Liver (tissue), 3 donors: ENCODE measurements around the gene PFKFB4.

Experiments used
- FOXA1 ChIP-seq: IDR thresholded peaks from 2 replicates; pipeline ENCODE4 v1.6.1; 2016; ENCODE audit warnings: antibody characterized with exemption
- HNF4G ChIP-seq: IDR thresholded peaks from 2 replicates; pipeline ENCODE4 v1.6.1; 2016; ENCODE audit warnings: antibody characterized with exemption
- JUND ChIP-seq, 2 donors: IDR thresholded peaks; 2 replicates each; pipeline ENCODE4 v1.6.1; 2016; ENCODE audit warnings: antibody characterized with exemption in 2 of 2
- NR2F2 ChIP-seq: IDR thresholded peaks from 2 replicates; pipeline ENCODE4 v1.6.1; 2016; ENCODE audit warnings: antibody characterized with exemption
- RAD21 ChIP-seq, 2 donors: IDR thresholded peaks; 2 replicates each; pipeline ENCODE4 v1.6.1; 2016; ENCODE audit warnings: antibody characterized with exemption in 2 of 2, mild to moderate bottlenecking in 2 of 2
- SP1 ChIP-seq: IDR thresholded peaks from 2 replicates; pipeline ENCODE4 v1.6.1; 2018; ENCODE audit warnings: antibody characterized with exemption, mild to moderate bottlenecking
- TF ChIP-seq, protein P1 (sequence below): fragments of 150-350 bp; IDR thresholded peaks from 2 replicates; pipeline ENCODE4 v1.5.1; 2017; ENCODE audit warnings: improper control_type of control experiment, low read depth, low read length; ENCODE audit not compliant: missing input control
- TF ChIP-seq, protein P2 (sequence below): IDR thresholded peaks from 2 replicates; pipeline ENCODE4 v1.6.1; 2016; ENCODE audit warnings: antibody characterized with exemption
- TF ChIP-seq, protein P3 (sequence below): IDR thresholded peaks from 2 replicates; pipeline ENCODE4 v1.6.1; 2016; ENCODE audit warnings: antibody characterized with exemption, mild to moderate bottlenecking
- donor health status: healthy.
- donor health status: healthy.

DNA sequence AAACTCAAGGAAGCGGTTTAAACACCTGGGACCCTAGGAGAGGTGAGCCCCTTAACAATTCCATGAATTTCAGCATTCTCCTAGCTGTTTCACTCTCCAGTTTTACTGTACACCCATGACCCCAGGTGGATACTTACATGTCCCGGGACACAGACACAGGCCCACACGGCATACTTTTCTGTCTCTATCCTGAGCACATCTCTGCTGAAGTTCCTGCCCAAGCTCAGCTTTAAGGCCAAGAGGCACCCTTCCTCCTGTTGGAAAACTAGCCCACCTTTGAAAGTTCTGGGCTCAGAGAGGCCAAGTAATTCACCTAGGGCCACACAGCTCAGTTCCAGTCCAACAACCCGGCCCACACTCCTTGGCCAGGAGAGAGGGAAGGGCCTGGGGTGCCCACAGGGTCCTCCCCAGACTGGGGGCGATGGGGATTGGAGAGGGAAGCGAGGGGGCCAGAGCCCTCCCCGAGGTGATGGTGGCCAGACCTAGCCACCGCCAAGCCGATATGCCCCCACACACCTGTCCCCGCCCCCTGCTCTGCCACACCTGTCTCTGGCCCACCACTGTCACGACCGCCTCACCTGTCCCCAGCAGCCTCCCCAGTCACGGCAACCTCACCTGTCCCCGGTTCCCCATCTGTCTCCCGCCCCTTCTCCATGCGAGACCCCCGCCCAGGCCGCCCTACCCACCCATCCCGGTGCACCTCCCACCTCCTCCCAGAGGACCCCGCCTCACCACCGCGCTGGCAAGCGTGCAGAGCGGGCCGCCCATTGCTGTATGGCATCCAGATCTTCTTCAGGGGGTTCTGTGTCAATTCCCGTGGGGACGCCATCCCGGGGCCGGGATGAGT lies 431 bp downstream of the PFKFB4 start:
- TF ChIP-seq JUND (IDR thresholded peaks at IDR 0.05) (no peak), HNF4G (no peak), RAD21 (IDR thresholded peaks at IDR 0.05) (no peak), NR2F2 (no peak), SP1 (no peak), FOXA1 (no peak)
- TF ChIP-seq, protein P1, sequence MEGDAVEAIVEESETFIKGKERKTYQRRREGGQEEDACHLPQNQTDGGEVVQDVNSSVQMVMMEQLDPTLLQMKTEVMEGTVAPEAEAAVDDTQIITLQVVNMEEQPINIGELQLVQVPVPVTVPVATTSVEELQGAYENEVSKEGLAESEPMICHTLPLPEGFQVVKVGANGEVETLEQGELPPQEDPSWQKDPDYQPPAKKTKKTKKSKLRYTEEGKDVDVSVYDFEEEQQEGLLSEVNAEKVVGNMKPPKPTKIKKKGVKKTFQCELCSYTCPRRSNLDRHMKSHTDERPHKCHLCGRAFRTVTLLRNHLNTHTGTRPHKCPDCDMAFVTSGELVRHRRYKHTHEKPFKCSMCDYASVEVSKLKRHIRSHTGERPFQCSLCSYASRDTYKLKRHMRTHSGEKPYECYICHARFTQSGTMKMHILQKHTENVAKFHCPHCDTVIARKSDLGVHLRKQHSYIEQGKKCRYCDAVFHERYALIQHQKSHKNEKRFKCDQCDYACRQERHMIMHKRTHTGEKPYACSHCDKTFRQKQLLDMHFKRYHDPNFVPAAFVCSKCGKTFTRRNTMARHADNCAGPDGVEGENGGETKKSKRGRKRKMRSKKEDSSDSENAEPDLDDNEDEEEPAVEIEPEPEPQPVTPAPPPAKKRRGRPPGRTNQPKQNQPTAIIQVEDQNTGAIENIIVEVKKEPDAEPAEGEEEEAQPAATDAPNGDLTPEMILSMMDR, result no peak
- TF ChIP-seq, protein P2, sequence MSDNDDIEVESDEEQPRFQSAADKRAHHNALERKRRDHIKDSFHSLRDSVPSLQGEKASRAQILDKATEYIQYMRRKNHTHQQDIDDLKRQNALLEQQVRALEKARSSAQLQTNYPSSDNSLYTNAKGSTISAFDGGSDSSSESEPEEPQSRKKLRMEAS, result no peak
- TF ChIP-seq, protein P3, sequence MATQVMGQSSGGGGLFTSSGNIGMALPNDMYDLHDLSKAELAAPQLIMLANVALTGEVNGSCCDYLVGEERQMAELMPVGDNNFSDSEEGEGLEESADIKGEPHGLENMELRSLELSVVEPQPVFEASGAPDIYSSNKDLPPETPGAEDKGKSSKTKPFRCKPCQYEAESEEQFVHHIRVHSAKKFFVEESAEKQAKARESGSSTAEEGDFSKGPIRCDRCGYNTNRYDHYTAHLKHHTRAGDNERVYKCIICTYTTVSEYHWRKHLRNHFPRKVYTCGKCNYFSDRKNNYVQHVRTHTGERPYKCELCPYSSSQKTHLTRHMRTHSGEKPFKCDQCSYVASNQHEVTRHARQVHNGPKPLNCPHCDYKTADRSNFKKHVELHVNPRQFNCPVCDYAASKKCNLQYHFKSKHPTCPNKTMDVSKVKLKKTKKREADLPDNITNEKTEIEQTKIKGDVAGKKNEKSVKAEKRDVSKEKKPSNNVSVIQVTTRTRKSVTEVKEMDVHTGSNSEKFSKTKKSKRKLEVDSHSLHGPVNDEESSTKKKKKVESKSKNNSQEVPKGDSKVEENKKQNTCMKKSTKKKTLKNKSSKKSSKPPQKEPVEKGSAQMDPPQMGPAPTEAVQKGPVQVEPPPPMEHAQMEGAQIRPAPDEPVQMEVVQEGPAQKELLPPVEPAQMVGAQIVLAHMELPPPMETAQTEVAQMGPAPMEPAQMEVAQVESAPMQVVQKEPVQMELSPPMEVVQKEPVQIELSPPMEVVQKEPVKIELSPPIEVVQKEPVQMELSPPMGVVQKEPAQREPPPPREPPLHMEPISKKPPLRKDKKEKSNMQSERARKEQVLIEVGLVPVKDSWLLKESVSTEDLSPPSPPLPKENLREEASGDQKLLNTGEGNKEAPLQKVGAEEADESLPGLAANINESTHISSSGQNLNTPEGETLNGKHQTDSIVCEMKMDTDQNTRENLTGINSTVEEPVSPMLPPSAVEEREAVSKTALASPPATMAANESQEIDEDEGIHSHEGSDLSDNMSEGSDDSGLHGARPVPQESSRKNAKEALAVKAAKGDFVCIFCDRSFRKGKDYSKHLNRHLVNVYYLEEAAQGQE, result no peak
